ENCODE data around the gene HRNR.

- TF ChIP-seq, protein P1, sequence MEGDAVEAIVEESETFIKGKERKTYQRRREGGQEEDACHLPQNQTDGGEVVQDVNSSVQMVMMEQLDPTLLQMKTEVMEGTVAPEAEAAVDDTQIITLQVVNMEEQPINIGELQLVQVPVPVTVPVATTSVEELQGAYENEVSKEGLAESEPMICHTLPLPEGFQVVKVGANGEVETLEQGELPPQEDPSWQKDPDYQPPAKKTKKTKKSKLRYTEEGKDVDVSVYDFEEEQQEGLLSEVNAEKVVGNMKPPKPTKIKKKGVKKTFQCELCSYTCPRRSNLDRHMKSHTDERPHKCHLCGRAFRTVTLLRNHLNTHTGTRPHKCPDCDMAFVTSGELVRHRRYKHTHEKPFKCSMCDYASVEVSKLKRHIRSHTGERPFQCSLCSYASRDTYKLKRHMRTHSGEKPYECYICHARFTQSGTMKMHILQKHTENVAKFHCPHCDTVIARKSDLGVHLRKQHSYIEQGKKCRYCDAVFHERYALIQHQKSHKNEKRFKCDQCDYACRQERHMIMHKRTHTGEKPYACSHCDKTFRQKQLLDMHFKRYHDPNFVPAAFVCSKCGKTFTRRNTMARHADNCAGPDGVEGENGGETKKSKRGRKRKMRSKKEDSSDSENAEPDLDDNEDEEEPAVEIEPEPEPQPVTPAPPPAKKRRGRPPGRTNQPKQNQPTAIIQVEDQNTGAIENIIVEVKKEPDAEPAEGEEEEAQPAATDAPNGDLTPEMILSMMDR (IDR thresholded peaks at IDR 0.05; ENCODE audit: low read depth, low read length) = no peak
- no peak for TF ChIP-seq EZH2phosphoT487 (IDR thresholded peaks at IDR 0.05; ENCODE audit: low read depth)
Measured at GRCh38 chr1:152164517-152165136, 59.4 kb downstream of the HRNR start.
